Liver (tissue), 3 donors: ENCODE data around the gene CAPZB.

Experiments
- EGR1 ChIP-seq, 2 donors: IDR thresholded peaks; 2 replicates each; pipeline ENCODE4 v1.6.1; 2016 to 2018; ENCODE audit warnings: antibody characterized with exemption in 2 of 2, low read depth in 2 of 2
- GABPA ChIP-seq, 2 donors: IDR thresholded peaks in 1 of 2; conservative IDR thresholded peaks in 1 of 2; 2 replicates each; pipeline ENCODE4 v1.6.1; 2016; ENCODE audit warnings: antibody characterized with exemption in 2 of 2, mild to moderate bottlenecking in 1 of 2, moderate library complexity in 1 of 2
- RAD21 ChIP-seq, 2 donors: IDR thresholded peaks; 2 replicates each; pipeline ENCODE4 v1.6.1; 2016; ENCODE audit warnings: antibody characterized with exemption in 2 of 2, mild to moderate bottlenecking in 2 of 2
- TF ChIP-seq, protein P1 (sequence below): fragments of 150-350 bp; IDR thresholded peaks from 2 replicates; pipeline ENCODE4 v1.5.1; 2017; ENCODE audit warnings: improper control_type of control experiment, low read depth, low read length; ENCODE audit not compliant: missing input control
- TF ChIP-seq, protein P2 (sequence below): IDR thresholded peaks from 2 replicates; pipeline ENCODE4 v1.6.1; 2016; ENCODE audit warnings: antibody characterized with exemption, mild to moderate bottlenecking
- TF ChIP-seq, protein P3 (sequence below): IDR thresholded peaks from 2 replicates; pipeline ENCODE4 v1.6.1; 2016; ENCODE audit warnings: antibody characterized with exemption
- TF ChIP-seq, protein P4 (sequence below): IDR thresholded peaks from 2 replicates; pipeline ENCODE4 v1.6.1; 2016; ENCODE audit warnings: antibody characterized with exemption
- TF ChIP-seq, protein P5 (sequence below): IDR thresholded peaks from 2 replicates; pipeline ENCODE4 v1.6.1; 2016; ENCODE audit warnings: antibody characterized with exemption
- donor health status: healthy.
- donor health status: healthy.

DNA sequence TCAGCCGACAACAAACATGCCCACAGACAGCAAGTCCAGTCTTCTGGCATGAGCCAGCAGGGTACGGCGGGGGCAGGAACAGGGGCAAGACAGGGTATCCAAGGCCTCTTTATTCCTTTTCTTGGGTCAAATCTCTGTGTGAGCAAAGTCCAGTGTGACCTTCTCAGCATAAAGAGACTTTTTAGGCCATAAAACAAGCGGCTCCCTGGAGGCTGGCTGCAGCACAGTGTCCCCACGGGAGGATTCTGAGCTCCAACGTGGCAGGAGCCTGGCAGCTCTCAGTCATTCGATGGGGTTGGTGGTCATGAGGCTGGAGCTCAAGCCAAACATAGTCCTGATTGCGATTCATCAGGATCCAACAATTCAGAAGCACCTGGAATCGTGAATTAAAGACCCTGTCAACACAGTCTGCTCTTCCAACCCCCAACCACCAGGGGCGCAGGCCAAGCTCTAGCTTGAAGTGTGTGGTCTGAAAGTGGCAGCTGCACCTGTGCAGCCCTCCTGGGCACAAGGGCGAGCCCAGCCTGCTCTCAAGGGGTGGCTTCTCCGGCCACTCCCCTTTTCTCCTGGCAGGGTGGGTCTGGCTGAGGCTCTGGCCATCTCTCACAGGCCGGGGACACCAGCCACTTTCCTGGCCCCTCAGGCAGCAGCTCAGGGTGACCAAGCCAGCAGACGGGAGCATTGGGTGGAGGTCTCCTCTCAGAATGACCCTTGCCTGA, 111.1 kb downstream of the CAPZB start:
- TF ChIP-seq, protein P1, sequence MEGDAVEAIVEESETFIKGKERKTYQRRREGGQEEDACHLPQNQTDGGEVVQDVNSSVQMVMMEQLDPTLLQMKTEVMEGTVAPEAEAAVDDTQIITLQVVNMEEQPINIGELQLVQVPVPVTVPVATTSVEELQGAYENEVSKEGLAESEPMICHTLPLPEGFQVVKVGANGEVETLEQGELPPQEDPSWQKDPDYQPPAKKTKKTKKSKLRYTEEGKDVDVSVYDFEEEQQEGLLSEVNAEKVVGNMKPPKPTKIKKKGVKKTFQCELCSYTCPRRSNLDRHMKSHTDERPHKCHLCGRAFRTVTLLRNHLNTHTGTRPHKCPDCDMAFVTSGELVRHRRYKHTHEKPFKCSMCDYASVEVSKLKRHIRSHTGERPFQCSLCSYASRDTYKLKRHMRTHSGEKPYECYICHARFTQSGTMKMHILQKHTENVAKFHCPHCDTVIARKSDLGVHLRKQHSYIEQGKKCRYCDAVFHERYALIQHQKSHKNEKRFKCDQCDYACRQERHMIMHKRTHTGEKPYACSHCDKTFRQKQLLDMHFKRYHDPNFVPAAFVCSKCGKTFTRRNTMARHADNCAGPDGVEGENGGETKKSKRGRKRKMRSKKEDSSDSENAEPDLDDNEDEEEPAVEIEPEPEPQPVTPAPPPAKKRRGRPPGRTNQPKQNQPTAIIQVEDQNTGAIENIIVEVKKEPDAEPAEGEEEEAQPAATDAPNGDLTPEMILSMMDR: no peak
- TF ChIP-seq, protein P2, sequence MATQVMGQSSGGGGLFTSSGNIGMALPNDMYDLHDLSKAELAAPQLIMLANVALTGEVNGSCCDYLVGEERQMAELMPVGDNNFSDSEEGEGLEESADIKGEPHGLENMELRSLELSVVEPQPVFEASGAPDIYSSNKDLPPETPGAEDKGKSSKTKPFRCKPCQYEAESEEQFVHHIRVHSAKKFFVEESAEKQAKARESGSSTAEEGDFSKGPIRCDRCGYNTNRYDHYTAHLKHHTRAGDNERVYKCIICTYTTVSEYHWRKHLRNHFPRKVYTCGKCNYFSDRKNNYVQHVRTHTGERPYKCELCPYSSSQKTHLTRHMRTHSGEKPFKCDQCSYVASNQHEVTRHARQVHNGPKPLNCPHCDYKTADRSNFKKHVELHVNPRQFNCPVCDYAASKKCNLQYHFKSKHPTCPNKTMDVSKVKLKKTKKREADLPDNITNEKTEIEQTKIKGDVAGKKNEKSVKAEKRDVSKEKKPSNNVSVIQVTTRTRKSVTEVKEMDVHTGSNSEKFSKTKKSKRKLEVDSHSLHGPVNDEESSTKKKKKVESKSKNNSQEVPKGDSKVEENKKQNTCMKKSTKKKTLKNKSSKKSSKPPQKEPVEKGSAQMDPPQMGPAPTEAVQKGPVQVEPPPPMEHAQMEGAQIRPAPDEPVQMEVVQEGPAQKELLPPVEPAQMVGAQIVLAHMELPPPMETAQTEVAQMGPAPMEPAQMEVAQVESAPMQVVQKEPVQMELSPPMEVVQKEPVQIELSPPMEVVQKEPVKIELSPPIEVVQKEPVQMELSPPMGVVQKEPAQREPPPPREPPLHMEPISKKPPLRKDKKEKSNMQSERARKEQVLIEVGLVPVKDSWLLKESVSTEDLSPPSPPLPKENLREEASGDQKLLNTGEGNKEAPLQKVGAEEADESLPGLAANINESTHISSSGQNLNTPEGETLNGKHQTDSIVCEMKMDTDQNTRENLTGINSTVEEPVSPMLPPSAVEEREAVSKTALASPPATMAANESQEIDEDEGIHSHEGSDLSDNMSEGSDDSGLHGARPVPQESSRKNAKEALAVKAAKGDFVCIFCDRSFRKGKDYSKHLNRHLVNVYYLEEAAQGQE: no peak
- TF ChIP-seq, protein P3, sequence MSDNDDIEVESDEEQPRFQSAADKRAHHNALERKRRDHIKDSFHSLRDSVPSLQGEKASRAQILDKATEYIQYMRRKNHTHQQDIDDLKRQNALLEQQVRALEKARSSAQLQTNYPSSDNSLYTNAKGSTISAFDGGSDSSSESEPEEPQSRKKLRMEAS: no peak
- TF ChIP-seq, protein P4, sequence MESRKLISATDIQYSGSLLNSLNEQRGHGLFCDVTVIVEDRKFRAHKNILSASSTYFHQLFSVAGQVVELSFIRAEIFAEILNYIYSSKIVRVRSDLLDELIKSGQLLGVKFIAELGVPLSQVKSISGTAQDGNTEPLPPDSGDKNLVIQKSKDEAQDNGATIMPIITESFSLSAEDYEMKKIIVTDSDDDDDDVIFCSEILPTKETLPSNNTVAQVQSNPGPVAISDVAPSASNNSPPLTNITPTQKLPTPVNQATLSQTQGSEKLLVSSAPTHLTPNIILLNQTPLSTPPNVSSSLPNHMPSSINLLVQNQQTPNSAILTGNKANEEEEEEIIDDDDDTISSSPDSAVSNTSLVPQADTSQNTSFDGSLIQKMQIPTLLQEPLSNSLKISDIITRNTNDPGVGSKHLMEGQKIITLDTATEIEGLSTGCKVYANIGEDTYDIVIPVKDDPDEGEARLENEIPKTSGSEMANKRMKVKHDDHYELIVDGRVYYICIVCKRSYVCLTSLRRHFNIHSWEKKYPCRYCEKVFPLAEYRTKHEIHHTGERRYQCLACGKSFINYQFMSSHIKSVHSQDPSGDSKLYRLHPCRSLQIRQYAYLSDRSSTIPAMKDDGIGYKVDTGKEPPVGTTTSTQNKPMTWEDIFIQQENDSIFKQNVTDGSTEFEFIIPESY: no peak
- TF ChIP-seq RAD21 (IDR thresholded peaks at IDR 0.05) (no peak), GABPA (IDR thresholded peaks at IDR 0.05 in 1 of 2, conservative IDR thresholded peaks at IDR 0.05 in 1 of 2) (no peak), EGR1 (IDR thresholded peaks at IDR 0.05; ENCODE audit: low read depth in 2 of 2) (no peak)
- TF ChIP-seq, protein P5, sequence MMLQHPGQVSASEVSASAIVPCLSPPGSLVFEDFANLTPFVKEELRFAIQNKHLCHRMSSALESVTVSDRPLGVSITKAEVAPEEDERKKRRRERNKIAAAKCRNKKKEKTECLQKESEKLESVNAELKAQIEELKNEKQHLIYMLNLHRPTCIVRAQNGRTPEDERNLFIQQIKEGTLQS: no peak
